GM21447 (cell line): ENCODE results near the gene FNDC3B.

Experiments
- ATAC-seq: cut with Tn5 transposase; IDR thresholded peaks from one replicate; pipeline ENCODE4 v1.9.1; 2021; ENCODE audit not compliant: unreplicated experiment

The FNDC3B gene

DNA sequence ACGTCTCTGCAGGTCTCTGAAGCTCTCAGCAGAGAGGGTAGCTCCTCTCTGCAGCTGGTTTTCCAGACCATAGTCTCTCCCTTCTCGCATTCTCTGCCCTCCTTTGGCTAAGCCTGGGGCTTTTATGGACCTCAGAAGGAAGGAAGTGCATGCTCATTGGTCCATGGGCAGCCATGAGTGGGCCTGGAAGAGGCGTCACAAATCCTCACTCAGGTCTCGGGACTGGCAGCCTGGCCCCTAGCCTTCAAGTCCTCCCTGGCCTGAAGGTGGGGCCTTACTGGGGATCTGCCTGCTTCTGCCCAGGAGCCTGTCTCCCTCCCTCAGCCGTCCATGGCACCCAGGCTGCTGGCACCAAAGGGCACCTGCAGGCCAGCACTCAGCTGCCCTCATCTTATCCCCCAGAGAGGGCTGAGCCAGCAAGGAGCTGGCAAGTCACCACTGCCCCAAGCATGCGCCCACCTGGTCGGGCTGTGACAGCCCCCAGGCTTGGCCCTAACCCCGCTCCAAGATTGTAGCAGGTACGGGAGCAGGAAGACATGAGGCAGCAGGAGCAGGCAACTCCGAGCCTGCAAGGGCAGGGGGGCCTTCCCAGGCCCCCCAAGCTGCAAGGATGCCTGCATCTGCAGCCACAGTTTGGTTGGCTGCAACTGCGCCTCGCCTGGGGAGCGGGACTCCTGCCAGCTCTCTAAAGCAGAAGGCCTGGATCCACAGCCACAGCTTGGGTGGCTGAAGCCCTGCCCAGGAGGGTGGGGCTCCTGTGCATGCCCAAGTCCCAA, 371.5 kb downstream of the FNDC3B start:
- no peak for ATAC-seq

DNA sequence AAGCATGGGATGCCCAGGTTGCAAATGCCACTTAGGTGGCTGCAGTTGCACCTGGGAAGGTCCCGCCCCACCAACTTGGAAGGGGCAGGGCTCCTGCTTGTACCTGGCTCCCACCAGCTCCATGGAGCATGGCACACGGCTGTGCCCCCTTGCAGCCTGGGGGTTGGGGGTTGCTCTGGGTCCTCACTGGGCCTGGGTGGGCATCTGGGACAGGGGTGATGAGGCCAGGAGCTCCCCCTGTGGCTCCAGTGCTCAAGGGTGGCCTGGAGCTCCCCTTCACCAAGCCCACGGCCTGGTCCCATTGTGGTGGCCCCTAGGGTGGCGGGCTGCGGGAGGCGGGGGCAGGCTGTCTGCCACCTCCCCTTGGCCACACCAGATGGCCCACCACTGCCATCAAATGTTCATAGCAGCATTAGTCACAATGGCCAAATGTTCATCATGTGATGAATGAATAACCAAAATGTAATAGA, 372.1 kb downstream of the FNDC3B start:
- no peak for ATAC-seq

DNA sequence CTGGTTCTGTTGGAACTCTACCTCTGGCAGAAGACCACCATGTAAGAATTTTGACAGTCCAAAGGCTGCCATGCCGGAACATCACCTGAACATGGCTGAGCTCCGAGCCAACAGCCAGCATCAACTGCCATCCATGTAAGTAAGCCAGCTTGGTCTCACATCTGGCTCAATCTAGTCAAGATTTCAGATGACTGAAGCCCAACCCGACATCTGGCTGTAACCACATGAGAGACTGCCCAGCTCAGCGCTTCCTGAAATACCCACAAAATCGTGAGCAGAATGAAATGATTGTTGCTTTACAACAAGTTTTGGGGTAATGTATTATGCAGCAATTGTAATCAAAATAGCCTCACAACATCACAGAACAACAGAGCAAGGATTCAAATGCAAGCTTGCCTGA, 375.9 kb downstream of the FNDC3B start:
- ATAC-seq = no peak

DNA sequence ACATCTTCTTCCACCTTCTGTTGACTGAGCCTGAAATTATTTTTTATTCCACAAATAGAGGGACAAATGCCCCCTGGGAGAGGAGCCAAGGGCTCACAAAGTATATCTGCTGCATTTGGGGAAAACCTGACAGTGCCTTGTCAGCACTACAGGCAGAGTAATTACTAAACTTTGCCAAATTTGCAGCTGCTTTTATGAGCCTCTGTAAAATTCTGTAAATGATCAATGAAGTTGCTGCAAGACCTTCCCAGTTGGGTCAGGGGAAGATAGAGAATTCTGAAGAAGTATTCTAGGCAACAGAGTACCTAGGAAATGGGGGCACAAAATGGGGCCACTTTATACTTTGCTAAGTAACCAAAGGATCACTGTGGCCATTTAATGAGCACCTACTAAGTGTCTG, 398.3 kb downstream of the FNDC3B start:
- no peak for ATAC-seq

DNA sequence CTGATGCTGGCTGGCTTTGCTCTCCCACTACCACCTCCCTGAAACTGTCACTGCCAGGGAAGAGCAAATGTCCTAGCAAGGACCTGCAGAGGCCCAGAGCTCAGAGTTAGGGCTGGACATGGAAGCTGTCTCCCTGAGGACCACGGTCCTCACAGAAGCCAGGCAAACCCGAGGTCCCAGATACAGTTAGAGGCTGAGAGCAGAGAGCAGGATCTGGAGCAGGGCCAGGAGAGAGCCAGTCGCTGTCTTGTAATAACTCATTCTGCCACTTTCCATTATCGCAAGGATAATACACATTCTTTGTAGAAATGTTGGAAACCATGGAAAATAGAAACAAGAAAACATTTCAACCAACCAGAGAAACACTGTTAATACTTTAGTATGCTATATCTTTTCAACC, 398.8 kb downstream of the FNDC3B start:
- ATAC-seq = no peak

DNA sequence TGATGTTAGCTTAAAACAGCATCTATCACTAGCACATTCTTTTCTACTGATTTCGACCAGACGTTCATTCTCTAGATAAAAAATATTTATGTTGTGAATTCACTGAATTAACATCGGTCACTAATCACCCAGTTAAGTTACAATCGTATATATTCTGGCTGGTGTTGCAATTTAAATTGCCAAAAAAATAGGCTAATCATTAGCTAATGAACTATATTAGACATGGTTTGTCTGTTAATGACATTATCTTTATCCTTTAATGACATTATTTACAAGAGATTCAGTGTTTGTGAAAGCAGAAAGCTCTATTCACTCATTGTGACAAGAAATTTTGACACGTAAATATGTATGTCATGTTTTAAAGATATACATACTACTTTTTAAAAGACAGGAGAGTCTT, 402.2 kb downstream of the FNDC3B start:
- ATAC-seq = no peak

DNA sequence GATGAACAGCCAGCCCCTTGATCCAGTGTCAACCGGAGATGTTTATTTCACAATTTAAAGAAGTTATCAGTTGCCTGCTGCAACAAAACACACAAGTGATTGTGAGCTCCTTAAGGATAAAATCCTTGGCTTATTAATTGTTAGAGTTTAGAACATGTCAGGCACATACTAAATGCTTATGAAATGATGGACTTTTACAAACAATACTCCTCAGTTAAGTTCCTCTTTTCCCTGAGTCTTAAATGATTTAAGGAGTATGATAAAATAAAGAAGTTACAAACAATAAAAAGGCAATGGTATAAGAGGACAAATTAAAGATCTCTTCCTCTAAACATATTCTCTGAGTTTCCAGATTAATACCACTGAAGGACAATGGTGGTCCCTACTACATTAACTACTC, 403.2 kb downstream of the FNDC3B start:
- no peak for ATAC-seq

DNA sequence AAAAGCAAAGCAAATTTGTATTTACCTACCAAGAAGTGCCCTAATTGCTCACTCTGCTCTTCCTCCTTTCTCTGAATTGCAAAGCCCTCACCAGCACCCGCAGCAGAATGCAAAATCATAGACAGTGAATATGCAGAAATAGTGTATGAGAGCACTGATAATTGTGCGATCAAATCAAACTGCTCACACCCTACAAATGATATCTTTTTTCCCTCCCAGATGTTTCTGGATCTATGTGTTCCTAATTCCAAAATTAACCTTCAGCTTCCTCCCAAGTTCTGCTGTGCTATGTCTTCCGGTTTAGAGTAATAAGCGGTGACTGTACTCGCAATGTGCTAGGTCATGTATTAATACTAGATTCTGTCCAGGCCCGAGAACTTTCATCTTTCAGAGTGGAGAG, 405.4 kb downstream of the FNDC3B start:
- no peak for ATAC-seq

DNA sequence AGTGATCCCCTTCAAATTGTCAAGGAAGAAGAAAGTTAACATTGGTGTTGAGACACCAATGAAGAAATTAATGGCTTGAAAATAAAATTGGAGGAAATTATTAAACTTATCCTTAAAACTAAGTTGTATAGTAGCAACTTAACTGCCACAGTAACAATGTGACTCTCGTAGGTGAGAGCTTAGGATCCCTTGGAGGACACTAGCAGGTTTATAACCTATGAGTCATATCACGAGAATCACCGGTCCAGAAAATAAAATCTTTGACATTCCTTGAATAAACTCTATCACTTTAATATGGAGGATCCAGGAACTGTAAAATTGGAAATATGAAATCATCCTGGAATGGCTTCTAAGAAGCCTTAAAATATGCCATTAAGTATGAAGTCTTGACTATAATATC, 406.8 kb downstream of the FNDC3B start:
- no peak for ATAC-seq

DNA sequence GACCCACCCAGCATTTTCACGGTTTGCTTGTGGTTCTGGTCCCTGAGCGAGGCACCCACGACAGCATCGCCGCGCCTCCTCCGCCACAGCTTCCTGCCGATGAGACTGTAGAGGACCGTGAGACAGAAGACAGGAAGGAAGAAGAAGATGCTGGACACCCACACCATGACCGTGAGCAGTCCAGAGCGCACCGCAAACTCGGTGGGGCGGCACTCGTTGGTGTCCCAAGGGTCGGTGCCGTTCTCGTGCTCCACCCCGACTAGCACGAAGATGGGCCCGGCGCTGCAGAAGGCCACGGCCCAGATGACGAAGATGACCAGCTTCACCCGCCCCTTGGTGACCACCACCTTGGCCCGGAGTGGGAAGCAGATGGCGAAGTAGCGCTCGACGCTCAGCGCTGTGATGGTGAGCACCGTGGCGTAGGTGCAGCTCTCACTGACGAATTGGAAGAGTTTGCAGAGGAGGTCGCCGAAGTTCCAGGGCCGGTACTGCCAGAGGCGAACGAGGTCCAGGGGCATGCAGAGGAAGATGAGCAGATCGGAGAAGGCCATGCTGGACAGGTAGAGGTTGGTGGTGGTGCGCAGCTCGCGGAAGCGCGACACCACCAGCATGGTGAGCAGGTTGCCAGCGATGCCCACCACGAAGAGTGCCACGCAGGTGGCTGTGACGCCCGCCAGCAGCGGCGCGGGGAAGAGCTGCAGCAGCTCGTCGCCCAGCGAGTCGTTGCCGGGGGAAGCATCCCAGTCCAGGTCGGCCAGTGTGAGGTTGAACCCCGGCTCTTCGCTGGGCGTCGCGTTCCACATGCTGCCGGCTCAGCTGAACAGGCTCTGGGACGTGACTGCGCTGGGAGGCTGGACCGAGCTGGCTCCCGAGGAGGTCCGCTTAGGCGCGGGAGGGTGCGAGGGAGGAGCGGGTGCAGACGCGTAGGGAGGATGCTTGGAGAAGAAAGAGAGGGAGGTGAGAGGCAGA, 408.5 kb downstream of the FNDC3B start, which contains the start of gene GHSR:
Gene GHSR (minus strand): TSS at position 846 of the 969 bp plus-strand sequence. CDS start 43 bp downstream, at position 803.
- ATAC-seq = no peak

DNA sequence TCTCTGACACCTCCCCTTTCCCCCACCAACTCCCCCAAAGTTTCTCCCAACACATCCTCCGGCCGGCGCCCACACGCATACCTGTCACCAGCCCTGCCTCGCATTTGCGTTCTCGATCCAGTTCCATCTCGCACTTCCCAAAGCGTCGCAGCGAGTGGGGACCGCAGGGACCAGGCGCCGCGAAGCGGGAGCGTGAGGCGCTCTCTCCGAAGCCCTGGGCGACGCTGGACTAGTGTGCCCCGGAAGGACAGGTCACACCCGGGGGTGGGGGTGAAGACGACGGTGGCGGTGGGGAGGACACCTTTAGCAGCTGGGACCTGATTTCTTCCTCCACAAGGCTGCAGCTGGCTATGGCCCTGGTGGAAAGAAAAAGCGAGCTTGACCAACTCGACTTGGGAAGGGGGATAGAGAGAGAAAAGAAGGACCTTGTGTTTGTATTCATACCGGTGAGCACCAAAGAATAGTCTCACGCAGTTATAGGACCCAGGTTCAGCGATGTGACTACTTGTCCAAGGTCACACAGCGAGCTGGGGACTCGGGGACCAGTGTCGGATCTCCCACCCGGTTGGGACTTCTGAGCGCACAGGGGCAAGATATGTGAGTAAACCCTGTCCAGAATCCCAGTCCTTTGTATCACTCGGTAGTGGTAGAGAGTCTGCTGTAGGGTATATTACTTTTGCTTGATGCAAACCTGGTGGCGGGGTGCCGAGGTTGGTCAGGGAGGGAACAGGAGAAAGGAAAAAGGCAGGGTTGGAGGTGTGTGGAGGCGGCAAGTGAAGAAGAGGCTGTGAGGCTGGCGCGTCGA, 409.5 kb downstream of the FNDC3B start:
- no peak for ATAC-seq

DNA sequence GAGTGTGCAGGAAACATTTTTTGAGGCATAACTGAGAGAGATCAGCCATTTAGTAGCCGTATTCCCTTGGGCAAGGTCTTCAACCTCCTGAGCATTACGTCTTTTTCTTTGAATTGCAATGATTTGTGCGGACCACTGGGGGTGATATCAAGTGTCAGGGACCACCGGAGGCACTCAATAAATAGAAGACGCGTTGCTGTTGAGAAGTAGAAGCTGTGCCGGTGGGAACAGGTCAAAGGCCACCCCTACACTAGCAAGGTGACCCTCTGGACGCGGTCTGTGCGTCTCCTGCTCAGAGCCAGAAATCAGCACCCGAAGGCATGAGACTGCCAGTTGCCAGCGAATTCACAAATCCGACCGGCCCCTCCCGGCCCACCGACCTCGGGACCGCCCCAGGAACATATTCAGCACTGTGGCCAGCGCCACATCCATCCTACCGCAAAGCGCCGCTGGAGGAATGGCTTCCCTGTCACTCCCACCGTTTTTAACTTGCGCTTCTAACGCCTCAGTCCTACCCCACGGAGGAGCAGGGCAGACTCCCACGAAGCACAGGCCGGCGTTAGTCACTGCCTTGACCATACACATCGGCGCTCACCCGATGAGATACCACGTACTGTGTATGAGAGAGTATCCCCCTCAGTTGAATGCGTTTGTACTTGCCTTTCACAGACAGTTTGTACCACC, 410.2 kb downstream of the FNDC3B start:
- no peak for ATAC-seq
